KOPT-K1 (cell line): ENCODE data around the gene EPAS1.

Source experiments
- H3K27ac ChIP-seq: fragments of 200-600 bp; sonication (generic); 2 replicates; pipeline ENCODE4 v1.5.1; 2016; ENCODE audit warnings: antibody characterized with exemption, mild to moderate bottlenecking, low read depth, low read length; ENCODE audit not compliant: poor library complexity, severe bottlenecking
- H3K36me3 ChIP-seq: fragments of 200-600 bp; sonication (generic); 2 replicates; pipeline ENCODE4 v1.5.1; 2017; ENCODE audit warnings: antibody characterized with exemption, mild to moderate bottlenecking, low read length, moderate library complexity; ENCODE audit not compliant: insufficient read depth
- H3K9me3 ChIP-seq: fragments of 200-600 bp; sonication (generic); 2 replicates; pipeline ENCODE4 v1.5.1; 2017; ENCODE audit warnings: antibody characterized with exemption, low read length, mild to moderate bottlenecking; ENCODE audit not compliant: insufficient read depth, poor library complexity, severe bottlenecking

Gene EPAS1

DNA sequence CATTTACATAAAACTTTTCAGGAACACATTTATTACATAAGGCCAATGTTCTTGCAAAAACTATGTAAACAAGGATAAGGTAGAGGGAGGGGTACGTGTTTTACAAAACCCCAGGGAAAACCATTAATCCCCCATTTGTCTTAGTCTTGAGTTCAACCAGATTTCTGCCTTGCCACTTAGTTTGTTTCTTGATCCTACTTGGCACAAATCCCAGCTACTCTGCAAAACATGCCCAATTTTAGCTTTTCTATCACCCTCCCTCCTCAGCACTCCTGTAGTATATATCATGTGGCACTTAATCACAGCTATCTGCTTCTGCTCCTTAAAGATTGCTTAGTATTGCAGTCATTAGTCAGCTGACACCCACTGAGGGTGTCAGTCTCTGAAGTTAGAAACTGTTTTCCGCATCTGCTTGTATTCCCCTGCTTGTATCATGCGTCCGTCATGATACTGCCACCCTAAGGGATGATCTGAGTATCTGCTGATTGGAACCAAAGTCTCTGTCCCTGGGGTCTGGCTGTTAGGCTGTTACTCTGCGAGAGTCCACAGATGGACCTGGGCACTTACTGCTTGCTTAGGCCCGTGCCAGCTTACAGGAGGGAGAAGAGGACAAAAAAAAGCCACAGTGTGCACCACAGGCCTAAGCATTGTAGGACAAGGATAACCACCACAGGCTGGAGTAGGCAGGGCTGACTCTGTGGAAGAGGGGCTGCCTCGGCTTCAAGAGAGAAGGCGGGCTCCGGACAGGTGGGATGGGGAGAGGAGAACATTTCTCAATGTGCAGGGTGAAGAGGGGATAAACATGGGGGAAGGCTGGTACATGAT, 82.2 kb downstream of the EPAS1 start:
- Histone ChIP-seq H3K9me3 (no peaks in the 10 kb centered on the region), H3K27ac (no peak overlapping the region), H3K36me3 (peaks cover 26% of the 10 kb centered on the region; the same call in 1 of the 2 replicates)

DNA sequence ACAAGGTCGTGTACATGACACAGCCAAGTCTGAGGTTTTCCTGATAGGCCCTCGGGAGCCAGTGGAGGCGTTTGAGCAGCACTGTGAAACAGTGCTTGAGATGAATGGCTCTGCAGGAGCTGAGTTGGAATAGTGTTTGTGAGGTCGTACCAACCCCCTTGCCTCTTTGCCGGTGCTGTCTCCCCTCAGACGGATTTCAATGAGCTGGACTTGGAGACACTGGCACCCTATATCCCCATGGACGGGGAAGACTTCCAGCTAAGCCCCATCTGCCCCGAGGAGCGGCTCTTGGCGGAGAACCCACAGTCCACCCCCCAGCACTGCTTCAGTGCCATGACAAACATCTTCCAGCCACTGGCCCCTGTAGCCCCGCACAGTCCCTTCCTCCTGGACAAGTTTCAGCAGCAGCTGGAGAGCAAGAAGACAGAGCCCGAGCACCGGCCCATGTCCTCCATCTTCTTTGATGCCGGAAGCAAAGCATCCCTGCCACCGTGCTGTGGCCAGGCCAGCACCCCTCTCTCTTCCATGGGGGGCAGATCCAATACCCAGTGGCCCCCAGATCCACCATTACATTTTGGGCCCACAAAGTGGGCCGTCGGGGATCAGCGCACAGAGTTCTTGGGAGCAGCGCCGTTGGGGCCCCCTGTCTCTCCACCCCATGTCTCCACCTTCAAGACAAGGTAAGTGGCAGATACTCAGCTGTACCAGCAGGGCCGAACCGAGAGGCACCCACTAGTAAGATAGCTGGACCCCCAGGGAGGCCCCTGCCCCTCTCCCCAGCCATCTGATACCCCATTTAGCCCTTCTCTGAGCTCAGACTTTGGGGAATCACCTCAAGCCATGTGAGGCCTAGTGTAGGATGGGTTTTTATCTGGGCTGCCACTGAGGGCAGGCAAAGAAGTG, 83.1 kb downstream of the EPAS1 start:
- Histone ChIP-seq H3K36me3 (peaks cover 26% of the 10 kb centered on the region; the same call in 1 of the 2 replicates), H3K9me3 (no peaks in the 10 kb centered on the region)

DNA sequence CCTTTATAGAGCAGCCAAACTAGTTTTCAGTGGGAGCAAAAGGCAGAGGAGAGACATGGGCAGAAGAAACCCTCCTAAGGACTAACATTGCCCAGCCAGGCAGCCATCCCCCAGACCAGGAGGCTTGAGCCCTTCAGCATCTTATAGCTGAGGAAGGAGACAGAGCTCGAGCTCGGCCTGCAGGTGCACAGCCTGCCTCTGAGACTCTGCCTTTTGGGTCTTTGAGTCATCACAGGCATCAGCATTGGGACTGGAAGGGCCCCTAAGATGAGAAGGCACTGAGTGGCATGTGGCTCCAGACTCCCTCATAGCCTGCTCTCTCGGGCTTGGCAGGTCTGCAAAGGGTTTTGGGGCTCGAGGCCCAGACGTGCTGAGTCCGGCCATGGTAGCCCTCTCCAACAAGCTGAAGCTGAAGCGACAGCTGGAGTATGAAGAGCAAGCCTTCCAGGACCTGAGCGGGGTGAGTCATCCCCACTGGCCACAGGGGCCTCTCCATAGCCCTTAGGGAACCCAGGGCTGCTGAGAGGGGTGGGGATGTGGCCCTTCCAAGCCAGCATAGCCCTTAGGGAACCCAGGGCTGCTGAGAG, 84.1 kb downstream of the EPAS1 start:
- Histone ChIP-seq H3K36me3 (peaks cover 24% of the 10 kb centered on the region; the same call in 1 of the 2 replicates), H3K9me3 (no peaks in the 10 kb centered on the region), H3K27ac (no peak overlapping the region)

More for the DNA sequence above, 83.1 kb downstream of the EPAS1 start:
- no peak overlapping the region for H3K27ac ChIP-seq

DNA sequence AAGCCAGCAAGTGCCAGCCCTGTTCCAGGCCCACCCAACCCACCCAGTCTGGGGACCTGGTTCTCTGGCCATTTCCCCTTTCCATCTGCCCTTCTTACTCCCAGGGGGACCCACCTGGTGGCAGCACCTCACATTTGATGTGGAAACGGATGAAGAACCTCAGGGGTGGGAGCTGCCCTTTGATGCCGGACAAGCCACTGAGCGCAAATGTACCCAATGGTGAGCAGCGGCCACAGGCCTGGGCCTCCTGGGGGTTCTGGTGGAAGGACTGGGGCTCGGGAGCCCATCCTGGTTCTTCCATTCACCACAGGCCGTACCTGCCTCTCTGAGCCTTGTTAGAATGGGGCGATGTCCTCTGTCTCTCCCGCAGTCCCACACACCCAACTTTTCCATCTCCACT, 84.7 kb downstream of the EPAS1 start:
- H3K36me3 ChIP-seq: peaks cover 22% of the 10 kb centered on the region; the same call in 1 of the 2 replicates
- no peaks in the 10 kb centered on the region for H3K9me3 ChIP-seq
- no peak overlapping the region for H3K27ac ChIP-seq

DNA sequence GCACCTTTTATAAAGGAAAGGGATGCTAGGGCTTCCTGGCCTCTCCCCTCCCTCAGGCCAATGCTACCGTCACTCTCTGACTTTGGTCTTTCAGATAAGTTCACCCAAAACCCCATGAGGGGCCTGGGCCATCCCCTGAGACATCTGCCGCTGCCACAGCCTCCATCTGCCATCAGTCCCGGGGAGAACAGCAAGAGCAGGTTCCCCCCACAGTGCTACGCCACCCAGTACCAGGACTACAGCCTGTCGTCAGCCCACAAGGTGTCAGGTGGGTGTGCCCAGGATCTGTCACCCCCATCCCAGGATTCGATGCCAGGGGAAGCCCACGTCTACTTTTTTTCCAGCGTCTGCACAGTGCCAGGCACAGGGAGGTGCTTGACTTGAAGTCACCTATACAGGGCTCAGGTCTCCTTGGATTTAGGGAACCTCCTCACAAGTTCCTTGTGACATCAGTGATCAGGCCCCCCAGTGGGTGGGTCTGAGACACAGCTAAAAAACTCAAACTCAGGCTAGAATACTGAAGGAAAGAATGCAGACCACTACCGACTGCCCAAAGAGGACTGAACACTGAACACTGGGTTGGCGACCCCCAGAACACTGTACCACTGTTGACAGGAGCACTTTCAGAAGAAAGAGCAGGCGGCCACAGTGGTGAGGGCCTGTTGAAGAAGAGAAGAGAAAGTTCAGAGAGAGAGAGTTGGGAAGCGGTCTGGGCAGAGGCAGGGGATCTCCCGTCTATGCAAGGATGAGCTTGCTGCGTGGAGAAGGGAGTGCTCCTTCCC, 85.3 kb downstream of the EPAS1 start:
- Histone ChIP-seq H3K36me3 (peaks cover 22% of the 10 kb centered on the region; the same call in 1 of the 2 replicates), H3K27ac (no peak overlapping the region), H3K9me3 (no peaks in the 10 kb centered on the region)

DNA sequence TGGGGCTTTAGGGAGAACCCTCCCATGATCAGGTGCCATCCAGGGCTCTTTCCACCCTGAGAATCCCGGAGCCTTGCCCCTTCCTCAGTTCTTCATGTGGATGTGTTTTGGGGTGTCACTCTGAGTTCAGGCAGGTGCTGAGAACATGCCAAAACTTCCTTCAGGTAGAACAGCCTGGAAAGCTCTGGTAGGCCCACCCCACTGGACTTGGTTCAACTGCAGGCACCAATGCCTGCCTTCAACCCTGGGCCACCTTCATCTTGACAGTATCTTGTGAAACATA, 85.8 kb downstream of the EPAS1 start:
- Histone ChIP-seq H3K36me3 (peaks cover 17% of the 10 kb centered on the region; the same call in 1 of the 2 replicates), H3K9me3 (no peaks in the 10 kb centered on the region), H3K27ac (no peak overlapping the region)

DNA sequence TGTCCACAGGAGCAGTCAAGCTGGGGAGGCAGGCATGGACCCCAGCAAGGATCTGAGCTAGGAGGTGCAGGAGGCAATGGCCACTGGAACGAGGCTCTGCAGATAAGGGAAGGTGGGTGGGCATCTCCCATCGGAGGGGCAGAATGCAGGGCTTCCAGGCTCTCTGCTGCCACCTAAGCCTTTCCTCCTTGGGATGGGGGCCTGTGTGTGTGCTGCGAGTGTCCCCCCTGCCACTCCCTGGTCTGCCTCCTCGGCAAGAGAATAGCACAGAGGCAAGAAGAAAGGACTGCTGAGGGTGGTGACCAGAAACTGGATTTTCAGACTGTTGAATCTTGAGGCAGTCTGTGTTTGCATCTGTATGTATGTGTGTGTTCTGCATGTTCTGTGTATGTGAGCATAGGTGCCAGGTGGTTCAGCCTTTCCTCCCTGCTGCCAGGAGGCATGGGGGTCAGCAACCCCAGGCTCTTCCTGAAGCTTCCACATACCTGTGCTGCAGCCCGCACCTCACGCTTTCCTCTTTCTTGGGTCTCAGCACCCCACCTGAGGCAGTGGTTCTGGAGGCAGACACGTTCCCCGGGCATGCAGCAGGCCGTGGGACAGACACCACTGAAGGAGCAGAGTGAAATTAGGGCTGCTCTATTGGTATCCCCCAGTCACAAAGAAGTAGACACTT, 86.7 kb downstream of the EPAS1 start:
- Histone ChIP-seq H3K36me3 (peaks cover 9% of the 10 kb centered on the region; the same call in 1 of the 2 replicates), H3K27ac (no peak overlapping the region), H3K9me3 (no peaks in the 10 kb centered on the region)

DNA sequence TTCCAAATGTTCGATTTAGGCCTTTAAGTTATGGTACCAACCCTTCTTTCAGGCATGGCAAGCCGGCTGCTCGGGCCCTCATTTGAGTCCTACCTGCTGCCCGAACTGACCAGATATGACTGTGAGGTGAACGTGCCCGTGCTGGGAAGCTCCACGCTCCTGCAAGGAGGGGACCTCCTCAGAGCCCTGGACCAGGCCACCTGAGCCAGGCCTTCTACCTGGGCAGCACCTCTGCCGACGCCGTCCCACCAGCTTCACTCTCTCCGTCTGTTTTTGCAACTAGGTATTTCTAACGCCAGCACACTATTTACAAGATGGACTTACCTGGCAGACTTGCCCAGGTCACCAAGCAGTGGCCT, 87.2 kb downstream of the EPAS1 start:
- no peaks in the 10 kb centered on the region for H3K9me3 ChIP-seq
- peaks cover 9% of the 10 kb centered on the region; the same call in 1 of the 2 replicates for H3K36me3 ChIP-seq
- no peak overlapping the region for H3K27ac ChIP-seq

DNA sequence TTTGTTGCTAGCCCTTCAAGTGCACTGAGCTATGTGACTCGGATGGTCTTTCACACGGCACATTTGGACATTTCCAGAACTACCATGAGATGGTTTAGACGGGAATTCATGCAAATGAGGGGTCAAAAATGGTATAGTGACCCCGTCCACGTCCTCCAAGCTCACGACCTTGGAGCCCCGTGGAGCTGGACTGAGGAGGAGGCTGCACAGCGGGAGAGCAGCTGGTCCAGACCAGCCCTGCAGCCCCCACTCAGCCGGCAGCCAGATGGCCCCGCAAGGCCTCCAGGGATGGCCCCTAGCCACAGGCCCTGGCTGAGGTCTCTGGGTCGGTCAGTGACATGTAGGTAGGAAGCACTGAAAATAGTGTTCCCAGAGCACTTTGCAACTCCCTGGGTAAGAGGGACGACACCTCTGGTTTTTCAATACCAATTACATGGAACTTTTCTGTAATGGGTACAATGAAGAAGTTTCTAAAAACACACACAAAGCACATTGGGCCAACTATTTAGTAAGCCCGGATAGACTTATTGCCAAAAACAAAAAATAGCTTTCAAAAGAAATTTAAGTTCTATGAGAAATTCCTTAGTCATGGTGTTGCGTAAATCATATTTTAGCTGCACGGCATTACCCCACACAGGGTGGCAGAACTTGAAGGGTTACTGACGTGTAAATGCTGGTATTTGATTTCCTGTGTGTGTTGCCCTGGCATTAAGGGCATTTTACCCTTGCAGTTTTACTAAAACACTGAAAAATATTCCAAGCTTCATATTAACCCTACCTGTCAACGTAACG, 88.8 kb downstream of the EPAS1 start:
- no peak overlapping the region for H3K27ac ChIP-seq
- peaks cover 4% of the 10 kb centered on the region; the same call in 1 of the 2 replicates for H3K36me3 ChIP-seq
- H3K9me3 ChIP-seq: no peaks in the 10 kb centered on the region

DNA sequence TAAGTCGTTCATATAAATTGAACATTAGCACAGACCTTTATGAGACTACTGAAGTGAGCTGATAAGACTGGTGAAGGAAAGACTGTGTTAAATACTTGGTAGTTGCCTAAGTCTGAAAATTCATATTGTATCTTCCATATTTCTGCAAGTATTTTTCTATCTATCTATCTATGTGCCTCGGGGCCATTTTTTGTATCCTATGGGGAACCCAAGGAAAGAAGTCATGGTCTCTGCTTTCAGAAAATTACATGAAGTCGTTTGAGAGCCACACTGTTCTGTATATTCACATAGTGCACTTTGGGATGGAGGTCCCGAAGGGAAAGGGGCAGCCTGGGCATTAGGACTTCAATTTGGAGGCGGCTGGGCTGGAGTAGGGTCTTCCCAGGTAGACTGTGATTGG, 89.6 kb downstream of the EPAS1 start:
- Histone ChIP-seq H3K36me3 (peaks cover 4% of the 10 kb centered on the region; the same call in 1 of the 2 replicates), H3K27ac (no peak overlapping the region)

DNA sequence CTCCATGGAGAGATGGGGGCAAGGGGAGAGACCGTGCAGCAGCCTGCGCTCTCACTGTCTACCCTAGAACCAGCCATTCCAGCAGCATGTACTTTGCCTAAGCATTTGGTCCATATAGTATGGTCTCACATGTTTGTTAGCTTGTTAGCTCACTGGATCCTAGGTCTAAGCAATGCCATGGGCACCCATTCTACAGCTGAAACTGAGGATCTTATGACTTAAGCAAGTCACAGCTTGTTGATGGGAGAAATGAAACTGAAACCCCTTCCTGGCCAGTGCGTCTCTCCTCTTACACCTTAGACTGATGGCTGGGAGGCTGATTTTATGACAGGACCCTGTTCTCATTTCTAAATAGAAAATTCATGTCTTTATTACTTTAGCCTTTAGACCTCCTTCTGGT, 90.1 kb downstream of the EPAS1 start:
- H3K9me3 ChIP-seq: no peaks in the 10 kb centered on the region
- H3K27ac ChIP-seq: no peak overlapping the region
- peaks cover 1% of the 10 kb centered on the region; the same call in 1 of the 2 replicates for H3K36me3 ChIP-seq

More for the DNA sequence above, 89.6 kb downstream of the EPAS1 start:
- no peaks in the 10 kb centered on the region for H3K9me3 ChIP-seq

DNA sequence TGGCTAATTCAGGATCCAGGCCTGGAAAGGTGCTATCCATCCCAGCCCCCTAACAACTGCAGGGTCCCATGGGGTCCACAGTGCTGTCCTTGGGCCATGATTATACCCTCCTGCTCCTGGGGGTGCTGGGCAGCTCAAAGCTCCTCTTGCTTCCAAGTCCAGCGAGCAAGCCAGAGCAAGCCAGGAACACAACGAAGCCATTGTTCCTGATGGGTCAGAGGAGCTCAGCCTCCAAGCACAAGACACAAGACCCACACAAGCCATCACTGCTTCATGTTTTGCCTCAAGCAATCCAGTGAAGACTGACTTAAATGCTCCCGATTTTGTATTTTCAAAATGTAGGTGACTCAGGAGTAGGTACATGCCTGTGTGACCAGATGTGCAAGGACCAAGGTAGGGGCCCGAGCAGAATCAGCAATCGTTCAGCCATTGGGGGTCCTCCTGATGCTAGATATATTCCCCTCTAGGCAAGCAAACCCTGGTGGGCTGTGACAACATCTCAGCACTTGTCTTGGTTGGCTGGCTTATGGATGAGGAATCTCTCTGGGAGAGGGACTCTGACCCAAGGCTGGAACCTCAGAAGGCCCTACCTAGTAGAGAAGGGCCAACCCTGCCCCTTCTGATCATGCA, 90.8 kb downstream of the EPAS1 start:
- Histone ChIP-seq H3K27ac (no peak overlapping the region), H3K9me3 (no peaks in the 10 kb centered on the region), H3K36me3 (no peaks in the 10 kb centered on the region; the same call in 1 of the 2 replicates)

DNA sequence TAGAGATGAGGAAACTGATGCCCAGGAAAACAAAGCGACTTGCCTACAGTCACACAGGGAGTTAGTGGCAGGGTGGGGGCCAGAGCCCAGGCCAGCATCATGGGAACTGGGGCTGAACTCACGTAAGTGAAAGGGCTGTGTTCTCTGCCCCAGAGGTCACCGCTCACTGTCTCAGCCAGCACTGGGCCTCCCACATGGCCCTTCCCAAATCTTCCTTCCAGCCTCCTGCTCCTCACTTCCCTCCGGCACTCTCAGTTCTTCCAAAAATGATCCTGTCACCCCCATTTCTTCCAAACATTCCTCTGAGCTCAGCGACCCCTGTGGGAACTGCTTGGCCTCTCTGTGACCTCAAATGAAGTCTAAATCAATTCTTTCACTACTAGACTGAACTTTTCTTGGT, 91.7 kb downstream of the EPAS1 start:
- Histone ChIP-seq H3K36me3 (no peaks in the 10 kb centered on the region; the same call in 1 of the 2 replicates), H3K27ac (no peak overlapping the region), H3K9me3 (no peaks in the 10 kb centered on the region)
